Uterus (tissue), 4 donors: ENCODE data around the gene C16orf87. TPM values are rescaled to one million over a fixed set of nuclear protein-coding genes. Genes with fewer than 3 reads are reported as not detected.

Experiments
- DNase-seq, 2 donors: peaks; one replicate each; pipeline ENCODE4 v3.0.0-alpha.2; 2019 to 2020
- H3K27ac ChIP-seq, 2 donors: fragments of 200-600 bp; sonication (generic); 1 replicate in 1 of 2; 2 replicates in 1 of 2; pipeline ENCODE4 v1.5.1; 2016 to 2018
- H3K27me3 ChIP-seq, 2 donors: fragments of 200-600 bp; sonication (generic); one replicate each; pipeline ENCODE4 v1.5.1; 2018 to 2019; ENCODE audit warnings: control low read depth in 1 of 2
- H3K36me3 ChIP-seq, 2 donors: fragments of 200-600 bp; sonication (generic); one replicate each; pipeline ENCODE4 v1.5.1; 2019; ENCODE audit warnings: control low read depth in 1 of 2
- H3K4me1 ChIP-seq, 2 donors: fragments of 200-600 bp; sonication (generic); one replicate each; pipeline ENCODE4 v1.5.1; 2018 to 2019; ENCODE audit warnings: control low read depth in 1 of 2
- H3K4me3 ChIP-seq, 2 donors: fragments of 200-600 bp; sonication (generic); 1 replicate in 1 of 2; 2 replicates in 1 of 2; pipeline ENCODE4 v1.5.1; 2018 to 2019; ENCODE audit warnings: mild to moderate bottlenecking in 1 of 2
- H3K9me3 ChIP-seq, 2 donors: fragments of 200-600 bp; sonication (generic); one replicate each; pipeline ENCODE4 v1.5.1; 2019; ENCODE audit warnings: control low read depth in 1 of 2
- CTCF ChIP-seq, 4 experiments: fragments of 200-600 bp in 2 of 4; fragments of 450-650 bp in 2 of 4; sonication (generic) in 2 of 4; IDR thresholded peaks; one replicate each; pipeline ENCODE4 v1.5.1; 2016 to 2019; ENCODE audit warnings: antibody characterized with exemption in 4 of 4, mild to moderate bottlenecking in 2 of 4, moderate library complexity in 1 of 4
- POLR2A ChIP-seq, 2 donors: fragments of 450-650 bp; IDR thresholded peaks; one replicate each; pipeline ENCODE4 v1.6.1; 2016; ENCODE audit warnings: antibody characterized with exemption in 2 of 2, mild to moderate bottlenecking in 1 of 2, moderate library complexity in 1 of 2
- intact Hi-C: fragments of 100-400 bp; cut with DNase I; formaldehyde crosslinking; loops from one replicate; pipeline ENCODE4 v1.15.1; 2023; ENCODE audit warnings: low total_unique reads
- total RNA-seq, 4 donors: library from RNA; depleted of rRNA in 3 of 4; stranded (reverse); fragments of >200 nt in 3 of 4; gene quantifications; one replicate each; pipeline versions ENCODE4 v1.1.0 to v1.2.4, GENCODE V29; 2014 to 2023
- donor health status: DM: yes; HTN: yes; CAD: no.

The C16orf87 gene
- total RNA-seq, 4 donors from 2014 or later: under 0.01 to 20.1 (median 5.5) TPM

- intact Hi-C loops: no loop called here
- H3K4me1 ChIP-seq: peaks cover 0 to 13% of the 10 kb centered on the region in 2 donors
- no peaks in the 10 kb centered on the region for H3K9me3 ChIP-seq
- no peak overlapping the region for H3K4me3 ChIP-seq
- no peak for TF ChIP-seq POLR2A (IDR thresholded peaks at IDR 0.05)
- no peak for TF ChIP-seq CTCF (IDR thresholded peaks at IDR 0.05)
- no peaks in the 10 kb centered on the region for H3K27me3 ChIP-seq
- DNase-seq: no peak
- no peak overlapping the region for H3K27ac ChIP-seq
- no peaks in the 10 kb centered on the region for H3K36me3 ChIP-seq
Measured at GRCh38 chr16:46826631-46827030, 4.3 kb downstream of the C16orf87 start.

- DNase-seq: no peak
- Histone ChIP-seq H3K27me3 (no peaks in the 10 kb centered on the region), H3K9me3 (no peaks in the 10 kb centered on the region), H3K27ac (no peak overlapping the region), H3K36me3 (no peaks in the 10 kb centered on the region), H3K4me3 (no peak overlapping the region), H3K4me1 (no peaks in the 10 kb centered on the region)
- intact Hi-C loops: no loop called here
- TF ChIP-seq POLR2A (IDR thresholded peaks at IDR 0.05): no peak
- no peak for TF ChIP-seq CTCF (IDR thresholded peaks at IDR 0.05)
Measured at GRCh38 chr16:46822270-46822669, 8.7 kb downstream of the C16orf87 start.

- H3K36me3 ChIP-seq: no peaks in the 10 kb centered on the region
- intact Hi-C loops: no loop called here
- H3K4me3 ChIP-seq: no peak overlapping the region
- H3K27ac ChIP-seq: no peak overlapping the region
- DNase-seq: no peak
- no peak for TF ChIP-seq POLR2A (IDR thresholded peaks at IDR 0.05)
- no peak for TF ChIP-seq CTCF (IDR thresholded peaks at IDR 0.05)
- H3K9me3 ChIP-seq: no peaks in the 10 kb centered on the region
- H3K27me3 ChIP-seq: no peaks in the 10 kb centered on the region
- no peaks in the 10 kb centered on the region for H3K4me1 ChIP-seq
Measured at GRCh38 chr16:46817961-46818360, 13.0 kb downstream of the C16orf87 start.

- no peak overlapping the region for H3K27ac ChIP-seq
- H3K4me1 ChIP-seq: no peaks in the 10 kb centered on the region
- DNase-seq: no peak
- no peaks in the 10 kb centered on the region for H3K9me3 ChIP-seq
- H3K4me3 ChIP-seq: no peak overlapping the region
- intact Hi-C loops: no loop called here
- TF ChIP-seq POLR2A (IDR thresholded peaks at IDR 0.05): no peak
- no peak for TF ChIP-seq CTCF (IDR thresholded peaks at IDR 0.05)
- H3K36me3 ChIP-seq: no peaks in the 10 kb centered on the region
- H3K27me3 ChIP-seq: no peaks in the 10 kb centered on the region
Measured at GRCh38 chr16:46814790-46815189, 16.2 kb downstream of the C16orf87 start.

- Histone ChIP-seq H3K9me3 (no peaks in the 10 kb centered on the region), H3K36me3 (no peaks in the 10 kb centered on the region), H3K27me3 (no peaks in the 10 kb centered on the region), H3K4me3 (no peak overlapping the region), H3K27ac (no peak overlapping the region), H3K4me1 (no peaks in the 10 kb centered on the region)
- DNase-seq: no peak
- intact Hi-C loops: no loop called here
- TF ChIP-seq POLR2A (IDR thresholded peaks at IDR 0.05): no peak
- TF ChIP-seq CTCF (IDR thresholded peaks at IDR 0.05): no peak
Measured at GRCh38 chr16:46813611-46814010, 17.4 kb downstream of the C16orf87 start.
